ENCODE measurements around the gene ZNF512. TPM values are rescaled to one million over a fixed set of nuclear protein-coding genes. Genes with fewer than 3 reads are reported as not detected.

ZNF512 gene
- total RNA-seq, 1 donor from 2014 or later: 16.1 TPM

DNA sequence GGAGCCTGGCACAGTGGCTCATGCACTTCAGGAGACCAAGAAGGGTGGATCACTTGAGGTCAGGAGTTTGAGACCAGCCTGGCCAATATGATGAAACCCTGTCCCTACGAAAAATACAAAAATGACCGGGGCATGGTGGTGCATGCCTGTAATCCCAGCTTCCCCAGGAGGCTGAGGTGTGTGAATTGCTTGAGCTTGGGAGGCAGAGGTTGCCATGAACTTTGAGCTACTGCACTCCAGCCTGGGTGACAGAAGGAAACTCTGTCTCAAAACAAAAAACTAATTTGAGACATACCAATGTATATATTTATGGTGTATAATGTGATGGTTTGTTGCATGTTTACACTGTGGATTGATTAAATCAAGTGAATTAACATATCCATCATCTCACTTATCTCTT, 21.8 kb upstream of the ZNF512 start:
- H3K27ac ChIP-seq (replicated peaks): no peak overlapping the region
- H3K27me3 ChIP-seq (ENCODE audit: low read depth): peaks cover 59% of the 10 kb centered on the region
- DNase-seq: no peak
- H3K9me3 ChIP-seq (replicated peaks): no peaks in the 10 kb centered on the region
- H3K4me1 ChIP-seq: no peaks in the 10 kb centered on the region
- no peaks in the 10 kb centered on the region for H3K36me3 ChIP-seq
- TF ChIP-seq, protein P1, sequence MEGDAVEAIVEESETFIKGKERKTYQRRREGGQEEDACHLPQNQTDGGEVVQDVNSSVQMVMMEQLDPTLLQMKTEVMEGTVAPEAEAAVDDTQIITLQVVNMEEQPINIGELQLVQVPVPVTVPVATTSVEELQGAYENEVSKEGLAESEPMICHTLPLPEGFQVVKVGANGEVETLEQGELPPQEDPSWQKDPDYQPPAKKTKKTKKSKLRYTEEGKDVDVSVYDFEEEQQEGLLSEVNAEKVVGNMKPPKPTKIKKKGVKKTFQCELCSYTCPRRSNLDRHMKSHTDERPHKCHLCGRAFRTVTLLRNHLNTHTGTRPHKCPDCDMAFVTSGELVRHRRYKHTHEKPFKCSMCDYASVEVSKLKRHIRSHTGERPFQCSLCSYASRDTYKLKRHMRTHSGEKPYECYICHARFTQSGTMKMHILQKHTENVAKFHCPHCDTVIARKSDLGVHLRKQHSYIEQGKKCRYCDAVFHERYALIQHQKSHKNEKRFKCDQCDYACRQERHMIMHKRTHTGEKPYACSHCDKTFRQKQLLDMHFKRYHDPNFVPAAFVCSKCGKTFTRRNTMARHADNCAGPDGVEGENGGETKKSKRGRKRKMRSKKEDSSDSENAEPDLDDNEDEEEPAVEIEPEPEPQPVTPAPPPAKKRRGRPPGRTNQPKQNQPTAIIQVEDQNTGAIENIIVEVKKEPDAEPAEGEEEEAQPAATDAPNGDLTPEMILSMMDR (IDR thresholded peaks at IDR 0.05; ENCODE audit: borderline replicate concordance): no peak
- intact Hi-C loops (cut with micrococcal nuclease): no loop called here
- no peak overlapping the region for H3K4me3 ChIP-seq

DNA sequence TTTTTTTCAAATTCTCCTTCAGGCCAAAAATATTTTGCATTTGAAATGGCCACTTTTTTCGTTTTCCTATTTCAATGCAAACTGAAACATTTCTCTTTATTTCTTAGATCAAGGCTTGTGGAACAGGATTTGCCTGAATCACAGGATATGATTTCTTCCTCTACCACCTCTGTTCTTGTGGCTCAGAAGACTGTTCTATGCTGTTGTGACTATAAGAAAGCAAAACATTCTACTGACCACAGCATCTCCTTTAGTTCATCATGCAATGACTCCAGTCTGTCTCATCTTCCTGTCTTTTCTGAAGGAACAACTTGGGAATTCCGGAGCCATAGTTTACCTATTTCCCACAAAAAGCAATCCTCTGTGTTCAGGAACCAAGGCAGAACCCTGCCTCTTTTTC, 16.2 kb upstream of the ZNF512 start:
- no peaks in the 10 kb centered on the region for H3K9me3 ChIP-seq (replicated peaks)
- intact Hi-C loops (cut with micrococcal nuclease): no loop called here
- no peak overlapping the region for H3K4me3 ChIP-seq
- no peak for DNase-seq
- no peaks in the 10 kb centered on the region for H3K36me3 ChIP-seq
- H3K4me1 ChIP-seq: no peaks in the 10 kb centered on the region
- H3K27ac ChIP-seq (replicated peaks): no peak overlapping the region
- H3K27me3 ChIP-seq (ENCODE audit: low read depth): peaks cover 77% of the 10 kb centered on the region
- TF ChIP-seq, protein P1 (IDR thresholded peaks at IDR 0.05; ENCODE audit: borderline replicate concordance): no peak

DNA sequence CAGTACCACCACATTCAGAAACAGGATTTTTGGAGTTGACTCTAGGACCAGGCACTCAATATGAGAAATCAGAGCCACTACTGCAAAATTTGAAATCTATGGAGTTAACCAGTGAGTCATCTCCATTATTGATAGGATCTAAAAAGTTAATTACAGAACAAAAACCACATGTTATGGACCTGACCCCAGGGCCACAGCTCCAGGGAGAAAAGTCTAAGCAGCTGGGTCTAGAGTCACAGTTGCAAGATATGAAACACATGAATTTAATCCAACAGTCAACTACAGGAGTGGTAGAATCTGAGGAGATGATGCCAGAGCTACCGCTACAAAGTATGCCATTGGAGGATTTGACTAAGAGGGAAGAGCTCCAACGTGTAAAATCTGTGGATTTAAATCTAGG, 13.4 kb upstream of the ZNF512 start:
- intact Hi-C loops (cut with micrococcal nuclease): no loop called here

DNA sequence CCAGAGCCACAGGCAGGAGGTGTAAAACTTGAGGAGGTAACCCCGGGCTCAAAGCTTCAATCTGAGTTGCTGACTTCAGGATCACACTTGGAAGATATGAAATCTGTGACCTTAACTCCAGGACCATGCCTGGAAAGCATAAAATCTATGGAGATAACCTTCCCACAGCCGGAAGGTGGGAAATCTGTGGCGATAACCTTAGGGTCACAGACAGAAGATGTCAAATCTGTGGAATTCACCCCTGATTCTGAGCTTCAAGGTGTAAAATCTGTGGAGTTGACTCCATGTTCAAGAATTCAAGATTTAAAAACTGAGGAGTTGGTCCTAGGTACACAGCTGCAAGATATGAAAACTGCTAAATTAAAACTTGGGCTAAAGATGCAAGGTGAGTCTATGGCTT, 11.6 kb upstream of the ZNF512 start:
- H3K9me3 ChIP-seq (replicated peaks): peaks cover 36% of the 10 kb centered on the region
- no peak for DNase-seq

More for the DNA sequence above, 13.4 kb upstream of the ZNF512 start:
- Histone ChIP-seq H3K9me3 (replicated peaks) (peaks cover 18% of the 10 kb centered on the region), H3K36me3 (no peaks in the 10 kb centered on the region), H3K27me3 (ENCODE audit: low read depth) (peaks cover 60% of the 10 kb centered on the region), H3K4me1 (no peaks in the 10 kb centered on the region), H3K4me3 (no peak overlapping the region), H3K27ac (replicated peaks) (no peak overlapping the region)
- TF ChIP-seq, protein P1 (IDR thresholded peaks at IDR 0.05; ENCODE audit: borderline replicate concordance): no peak
- no peak for DNase-seq

DNA sequence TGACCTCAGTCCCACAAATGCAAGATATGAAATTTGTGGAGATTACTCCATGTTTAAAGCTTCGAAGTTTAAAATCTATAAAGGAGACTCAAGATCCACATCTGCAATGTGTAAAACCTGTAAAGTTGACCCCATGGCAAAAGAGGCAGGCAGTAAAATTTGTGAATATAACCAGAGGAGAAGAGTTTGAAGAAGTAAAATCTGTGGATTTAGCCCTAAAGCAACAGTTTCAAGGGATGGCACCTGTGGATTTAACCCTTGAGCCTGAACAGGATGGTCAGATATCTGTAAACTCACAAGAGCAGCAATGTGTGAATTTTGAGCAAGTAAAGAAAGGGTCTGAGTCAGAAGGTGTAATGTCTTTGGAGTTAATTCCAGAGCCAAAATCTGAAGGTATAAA, 11.2 kb upstream of the ZNF512 start:
- Histone ChIP-seq H3K36me3 (no peaks in the 10 kb centered on the region), H3K4me1 (no peaks in the 10 kb centered on the region), H3K4me3 (no peak overlapping the region), H3K9me3 (replicated peaks) (peaks cover 41% of the 10 kb centered on the region), H3K27me3 (ENCODE audit: low read depth) (peaks cover 38% of the 10 kb centered on the region), H3K27ac (replicated peaks) (no peak overlapping the region)
- intact Hi-C loops (cut with micrococcal nuclease): no loop called here
- DNase-seq: no peak
- TF ChIP-seq, protein P1 (IDR thresholded peaks at IDR 0.05; ENCODE audit: borderline replicate concordance): no peak

More for the DNA sequence above, 11.6 kb upstream of the ZNF512 start:
- TF ChIP-seq, protein P1 (IDR thresholded peaks at IDR 0.05; ENCODE audit: borderline replicate concordance): no peak
- H3K27ac ChIP-seq (replicated peaks): no peak overlapping the region
- H3K36me3 ChIP-seq: no peaks in the 10 kb centered on the region
- intact Hi-C loops (cut with micrococcal nuclease): no loop called here
- no peak overlapping the region for H3K4me3 ChIP-seq
- peaks cover 43% of the 10 kb centered on the region for H3K27me3 ChIP-seq (ENCODE audit: low read depth)
- H3K4me1 ChIP-seq: no peaks in the 10 kb centered on the region

DNA sequence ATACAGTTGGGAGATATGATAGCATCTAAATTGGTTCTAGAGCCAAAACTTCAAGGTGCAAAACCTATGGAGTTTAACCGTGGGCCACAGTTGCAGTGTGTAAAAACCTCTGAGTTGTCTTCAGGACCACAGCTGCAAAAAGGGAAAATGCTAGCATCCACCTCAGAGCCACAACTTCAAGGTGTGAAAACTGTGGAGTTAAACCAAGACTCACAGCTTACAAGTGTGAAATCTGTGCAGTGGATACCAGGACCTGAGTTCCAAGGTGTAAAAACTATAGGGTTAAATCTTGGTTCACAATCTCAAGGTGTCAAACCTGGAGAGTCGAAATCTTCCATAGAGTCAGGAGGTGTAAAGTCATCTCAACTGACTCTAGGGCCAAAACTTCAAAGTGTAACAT, 10.4 kb upstream of the ZNF512 start:
- no peak for DNase-seq
- no peaks in the 10 kb centered on the region for H3K36me3 ChIP-seq
- TF ChIP-seq, protein P1 (IDR thresholded peaks at IDR 0.05; ENCODE audit: borderline replicate concordance): no peak
- peaks cover 48% of the 10 kb centered on the region for H3K9me3 ChIP-seq (replicated peaks)
- H3K27ac ChIP-seq (replicated peaks): no peak overlapping the region
- H3K4me3 ChIP-seq: no peak overlapping the region
- intact Hi-C loops (cut with micrococcal nuclease): no loop called here
- H3K4me1 ChIP-seq: no peaks in the 10 kb centered on the region
- peaks cover 33% of the 10 kb centered on the region for H3K27me3 ChIP-seq (ENCODE audit: low read depth)
